SH-SY5Y (cell line): Measurements from ENCODE around the gene KCNS3.

ENCODE experiments used
- GATA2 ChIP-seq: IDR thresholded peaks from 2 replicates; pipeline ENCODE4 v1.6.1; 2011; ENCODE audit warnings: mild to moderate bottlenecking, low read depth, low read length
- GATA3 ChIP-seq: IDR thresholded peaks from 2 replicates; pipeline ENCODE4 v1.6.1; 2011; ENCODE audit warnings: low read depth, mild to moderate bottlenecking, low read length, moderate library complexity

- TF ChIP-seq GATA2: no peak
- no peak for TF ChIP-seq GATA3
These were observed 56.3 kb downstream of the KCNS3 start for GRCh38 chr2:17934721-17935120.
